Endodermal cell (in vitro differentiated cells): ENCODE data around the gene PTPRN2. TPM values are rescaled to one million over a fixed set of nuclear protein-coding genes. Genes with fewer than 3 reads are reported as not detected.

Experiments
- DNase-seq: peaks from one replicate; pipeline ENCODE4 v3.0.0-alpha.2; 2017
- H3K27ac ChIP-seq: 2 replicates; pipeline ENCODE4 v1.5.1; 2013; ENCODE audit warnings: mild to moderate bottlenecking, low read depth, low read length, moderate library complexity
- H3K27me3 ChIP-seq: 2 replicates; pipeline ENCODE4 v1.6.1; 2013; ENCODE audit warnings: mild to moderate bottlenecking, low read length, moderate library complexity; ENCODE audit not compliant: insufficient read depth, control insufficient read depth, poor library complexity, severe bottlenecking
- H3K36me3 ChIP-seq: 2 replicates; pipeline ENCODE4 v1.7.0; 2013; ENCODE audit warnings: mild to moderate bottlenecking, low read length, moderate library complexity; ENCODE audit not compliant: control insufficient read depth, insufficient read depth
- H3K4me1 ChIP-seq: one replicate; pipeline ENCODE4 v1.7.0; 2013; ENCODE audit warnings: low read length; ENCODE audit not compliant: control insufficient read depth, insufficient read depth
- H3K4me3 ChIP-seq: 2 replicates; pipeline ENCODE4 v1.5.1; 2013; ENCODE audit warnings: mild to moderate bottlenecking, low read length, moderate library complexity
- H3K9ac ChIP-seq: 2 replicates; pipeline ENCODE4 v1.6.1; 2013; ENCODE audit warnings: mild to moderate bottlenecking, low read length, moderate library complexity; ENCODE audit not compliant: poor library complexity, severe bottlenecking; ENCODE audit errors: extremely low read depth
- H3K9me3 ChIP-seq: 2 replicates; pipeline ENCODE4 v1.6.1; 2013; ENCODE audit warnings: mild to moderate bottlenecking, low read length, moderate library complexity; ENCODE audit not compliant: control insufficient read depth
- H3K27ac Mint-ChIP-seq: 2 replicates; pipeline ENCODE4 v1.8.0; 2020; ENCODE audit warnings: mixed read lengths
- H3K27me3 Mint-ChIP-seq: 2 replicates; pipeline ENCODE4 v1.8.0; 2021; ENCODE audit warnings: mild to moderate bottlenecking, mixed read lengths; ENCODE audit not compliant: insufficient read depth
- H3K36me3 Mint-ChIP-seq: 2 replicates; pipeline ENCODE4 v1.8.0; 2020; ENCODE audit warnings: low read depth, mixed read lengths
- H3K4me1 Mint-ChIP-seq: 2 replicates; pipeline ENCODE4 v1.8.0; 2020; ENCODE audit warnings: mixed read lengths
- H3K4me3 Mint-ChIP-seq: 2 replicates; pipeline ENCODE4 v1.8.0; 2020; ENCODE audit warnings: mild to moderate bottlenecking, moderate library complexity, mixed read lengths
- H3K9me3 Mint-ChIP-seq: 2 replicates; pipeline ENCODE4 v1.8.0; 2020; ENCODE audit warnings: mild to moderate bottlenecking, mixed read lengths
- WGBS, 2 experiments: methylation state at CpG; one replicate each; pipeline versions ENCODE4 v1.1.5 to v1.1.7; 2013; ENCODE audit warnings: missing lambda C conversion rate in 2 of 2, mixed read lengths in 1 of 2; ENCODE audit not compliant: insufficient coverage in 1 of 2, insufficient read length in 1 of 2; 5-methylcytosine and 5-hydroxymethylcytosine counted together
- total RNA-seq, 2 donors: library from RNA; stranded (reverse); fragmentation: NEBNext Ultra II Directional in 1 of 2; extraction: Animal tissue kit (Norgen Biotek cat#: 25700) in 1 of 2; gene quantifications; 2 replicates in 1 of 2; 3 replicates in 1 of 2; pipeline ENCODE4 v1.2.1, GENCODE V29; 2021
- TF ChIP-seq, protein P1 (sequence below): fragments of 200-600 bp; sonication (generic); conservative IDR thresholded peaks from 2 replicates; pipeline ENCODE4 v1.5.0; 2021; ENCODE audit warnings: antibody characterized with exemption, mild to moderate bottlenecking

The PTPRN2 gene
- total RNA-seq, 2 donors from 2014 or later = 0.69 to 1.2 TPM

DNA sequence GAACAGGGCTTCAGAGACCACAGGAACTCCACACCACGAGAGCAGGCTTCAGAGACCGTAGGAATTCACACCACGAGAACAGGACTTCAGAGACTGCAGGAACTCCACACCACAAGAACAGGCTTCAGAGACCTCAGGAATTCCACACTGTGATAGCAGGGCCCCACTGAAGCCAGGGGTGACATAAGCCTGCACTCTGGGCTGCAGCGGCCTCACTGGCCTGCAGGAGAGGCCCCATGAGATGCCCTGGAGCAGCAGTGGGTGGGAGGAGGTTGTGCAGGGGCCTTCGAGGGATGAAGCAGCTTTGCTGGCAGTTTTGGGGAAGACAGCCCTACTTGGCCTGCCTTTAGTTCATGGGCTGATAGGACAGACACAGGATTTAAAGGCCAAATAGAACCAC lies 614.7 kb downstream of the PTPRN2 start:
- H3K36me3 ChIP-seq = no peaks in the 10 kb centered on the region
- peaks cover 5% of the 10 kb centered on the region for H3K36me3 Mint-ChIP-seq
- H3K9ac ChIP-seq = no peak overlapping the region
- peaks cover 53% of the 10 kb centered on the region for H3K9me3 Mint-ChIP-seq
- TF ChIP-seq, protein P1, sequence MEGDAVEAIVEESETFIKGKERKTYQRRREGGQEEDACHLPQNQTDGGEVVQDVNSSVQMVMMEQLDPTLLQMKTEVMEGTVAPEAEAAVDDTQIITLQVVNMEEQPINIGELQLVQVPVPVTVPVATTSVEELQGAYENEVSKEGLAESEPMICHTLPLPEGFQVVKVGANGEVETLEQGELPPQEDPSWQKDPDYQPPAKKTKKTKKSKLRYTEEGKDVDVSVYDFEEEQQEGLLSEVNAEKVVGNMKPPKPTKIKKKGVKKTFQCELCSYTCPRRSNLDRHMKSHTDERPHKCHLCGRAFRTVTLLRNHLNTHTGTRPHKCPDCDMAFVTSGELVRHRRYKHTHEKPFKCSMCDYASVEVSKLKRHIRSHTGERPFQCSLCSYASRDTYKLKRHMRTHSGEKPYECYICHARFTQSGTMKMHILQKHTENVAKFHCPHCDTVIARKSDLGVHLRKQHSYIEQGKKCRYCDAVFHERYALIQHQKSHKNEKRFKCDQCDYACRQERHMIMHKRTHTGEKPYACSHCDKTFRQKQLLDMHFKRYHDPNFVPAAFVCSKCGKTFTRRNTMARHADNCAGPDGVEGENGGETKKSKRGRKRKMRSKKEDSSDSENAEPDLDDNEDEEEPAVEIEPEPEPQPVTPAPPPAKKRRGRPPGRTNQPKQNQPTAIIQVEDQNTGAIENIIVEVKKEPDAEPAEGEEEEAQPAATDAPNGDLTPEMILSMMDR = no peak
- H3K27ac ChIP-seq = no peak overlapping the region
- no peaks in the 10 kb centered on the region for H3K4me1 Mint-ChIP-seq
- DNase-seq = no peak
- H3K27ac Mint-ChIP-seq = no peak overlapping the region
- no peak overlapping the region for H3K4me3 ChIP-seq
- no peaks in the 10 kb centered on the region for H3K4me1 ChIP-seq
- peaks cover 80% of the 10 kb centered on the region for H3K9me3 ChIP-seq
- no peak overlapping the region for H3K4me3 Mint-ChIP-seq
- H3K27me3 ChIP-seq = no peaks in the 10 kb centered on the region
- H3K27me3 Mint-ChIP-seq = peaks cover 4% of the 10 kb centered on the region
- WGBS, 2 experiments = 83 to 88% methylated on average over 5 of the region's 5 CpGs

DNA sequence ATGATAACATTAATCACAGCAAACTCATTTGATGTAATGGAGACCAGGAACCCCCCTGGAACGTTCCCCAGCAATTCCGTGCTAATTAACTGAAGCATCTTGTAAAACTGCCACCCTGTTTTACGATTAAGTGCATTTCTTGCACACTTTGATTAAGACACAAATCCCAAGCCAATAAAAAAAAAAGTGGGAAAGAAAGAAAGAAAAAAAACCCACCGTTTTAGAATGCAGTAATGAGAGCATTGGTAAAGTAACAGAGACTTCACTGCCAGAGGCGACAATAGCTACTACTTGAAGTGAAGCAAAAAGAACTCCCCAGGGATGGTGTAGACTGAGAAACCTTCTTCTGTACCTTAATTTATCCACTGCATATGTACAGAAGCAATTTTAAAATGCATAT lies 616.1 kb downstream of the PTPRN2 start:
- Histone ChIP-seq H3K9me3 (peaks cover 83% of the 10 kb centered on the region), H3K4me3 (peak overlapping the region; percentile 17), H3K9ac (no peak overlapping the region), H3K4me1 (no peaks in the 10 kb centered on the region), H3K36me3 (no peaks in the 10 kb centered on the region), H3K27ac (no peak overlapping the region), H3K27me3 (no peaks in the 10 kb centered on the region)
- Mint-ChIP-seq H3K36me3 (peaks cover 5% of the 10 kb centered on the region), H3K27ac (no peak overlapping the region), H3K27me3 (peaks cover 4% of the 10 kb centered on the region), H3K4me1 (no peaks in the 10 kb centered on the region), H3K9me3 (peaks cover 52% of the 10 kb centered on the region), H3K4me3 (no peak overlapping the region)
- TF ChIP-seq, protein P1 = no peak
- WGBS, 2 experiments = 74 to 90% methylated on average over 2 to 5 of the region's 5 CpGs
- no peak for DNase-seq

DNA sequence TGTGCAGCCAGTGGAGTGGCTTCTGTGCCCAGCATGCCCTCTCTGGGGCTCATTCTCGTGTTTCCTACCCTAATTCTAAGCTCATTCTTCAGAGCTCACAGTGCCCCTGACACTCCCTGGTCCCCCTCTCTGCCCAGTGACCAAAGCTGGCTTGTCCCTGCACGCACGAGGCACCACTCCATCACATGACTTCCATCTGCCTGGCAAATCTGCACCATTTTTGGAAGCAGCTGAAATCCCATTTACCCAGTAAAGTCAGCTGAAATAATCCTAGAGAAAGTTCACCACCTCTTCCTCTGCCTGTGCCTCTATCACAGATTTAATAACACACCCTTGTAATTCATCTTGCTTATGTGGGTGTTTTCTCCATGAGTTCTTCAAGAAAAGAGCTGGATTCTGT lies 616.9 kb downstream of the PTPRN2 start:
- TF ChIP-seq, protein P1 = no peak
- Mint-ChIP-seq H3K4me1 (no peaks in the 10 kb centered on the region), H3K36me3 (peaks cover 5% of the 10 kb centered on the region), H3K27ac (no peak overlapping the region), H3K27me3 (peaks cover 4% of the 10 kb centered on the region), H3K4me3 (no peak overlapping the region), H3K9me3 (peaks cover 45% of the 10 kb centered on the region)
- WGBS, 2 experiments = 67 to 92% methylated on average over 2 to 3 of the region's 3 CpGs
- Histone ChIP-seq H3K4me3 (no peak overlapping the region), H3K27ac (no peak overlapping the region), H3K36me3 (no peaks in the 10 kb centered on the region), H3K4me1 (no peaks in the 10 kb centered on the region), H3K9me3 (peaks cover 89% of the 10 kb centered on the region), H3K27me3 (no peaks in the 10 kb centered on the region), H3K9ac (no peak overlapping the region)
- no peak for DNase-seq
